GM23248 (cell line): ENCODE data around the gene PRSS53.

ENCODE experiments used
- EZH2 ChIP-seq: fragments of 200-600 bp; sonication (generic); IDR thresholded peaks from 2 replicates; pipeline ENCODE4 v1.6.1; 2018; ENCODE audit warnings: antibody characterized with exemption, mild to moderate bottlenecking; ENCODE audit not compliant: insufficient read depth, poor library complexity, severe bottlenecking
- EZH2phosphoT487 ChIP-seq: fragments of 200-600 bp; sonication (generic); IDR thresholded peaks from 2 replicates; pipeline ENCODE4 v1.6.1; 2018; ENCODE audit warnings: antibody characterized with exemption, moderate library complexity, mild to moderate bottlenecking, low read depth; ENCODE audit not compliant: insufficient read depth

GRCh38 chr16:31082368-31083045 lies 6.2 kb downstream of the PRSS53 start:
- TF ChIP-seq EZH2phosphoT487 (no peak), EZH2 (no peak)
